WTC11 (cell line): ENCODE data around the gene ITPR2. TPM values are rescaled to one million over a fixed set of nuclear protein-coding genes. Genes with fewer than 3 reads are reported as not detected.

Experiments used
- ATAC-seq: fragments of 200-7000 bp; cut with Tn5 transposase; 2 replicates; pipeline ENCODE4 v1.10.0; 2021; ENCODE audit warnings: mild to moderate bottlenecking, moderate library complexity
- CTCF ChIA-PET: fragments of 300-600 bp; sonication (Branson Sonifier 250); formaldehyde crosslinking; loops from one replicate; lab custom pipeline; 2021; ENCODE audit warnings: antibody characterized with exemption; lab: Charles Lee
- POLR2A ChIA-PET: fragments of 350-600 bp; sonication (Branson Sonifier 250); formaldehyde crosslinking; loops from one replicate; lab custom pipeline; 2021; ENCODE audit warnings: antibody characterized with exemption; lab: Charles Lee
- DNase-seq: peaks from one replicate; pipeline ENCODE4 v3.0.0; 2021; ENCODE audit warnings: low spot score
- H3K27ac Mint-ChIP-seq: 2 replicates; pipeline ENCODE4 v1.8.0; 2021; ENCODE audit warnings: mixed read lengths
- H3K27me3 Mint-ChIP-seq: 2 replicates; pipeline ENCODE4 v1.8.0; 2021; ENCODE audit warnings: low read depth, mild to moderate bottlenecking, moderate library complexity, mixed read lengths
- H3K36me3 Mint-ChIP-seq: 2 replicates; pipeline ENCODE4 v1.8.0; 2021; ENCODE audit warnings: mixed read lengths
- H3K4me1 Mint-ChIP-seq: 2 replicates; pipeline ENCODE4 v1.8.0; 2022; ENCODE audit warnings: mixed read lengths
- H3K4me3 Mint-ChIP-seq: 2 replicates; pipeline ENCODE4 v1.8.0; 2021; ENCODE audit warnings: mild to moderate bottlenecking, moderate library complexity, mixed read lengths
- H3K9me3 Mint-ChIP-seq: 2 replicates; pipeline ENCODE4 v1.8.0; 2021; ENCODE audit warnings: mixed read lengths
- AR ChIP-seq: fragments of 250-450 bp; sonication (Bioruptor Pico); IDR thresholded peaks from 2 replicates; pipeline ENCODE4 v1.9.0; 2021; ENCODE audit warnings: mild to moderate bottlenecking
- ARID4B ChIP-seq: sonication (generic); formaldehyde crosslinking; IDR thresholded peaks from 2 replicates; pipeline ENCODE4 v1.8.0; 2023; ENCODE audit warnings: missing genetic modification reagents, mild to moderate bottlenecking, borderline replicate concordance
- ATF3 ChIP-seq: sonication (generic); formaldehyde crosslinking; conservative IDR thresholded peaks from 2 replicates; pipeline ENCODE4 v1.8.1; 2022; ENCODE audit warnings: mild to moderate bottlenecking, missing genetic modification reagents
- FOXJ3 ChIP-seq: sonication (generic); formaldehyde crosslinking; IDR thresholded peaks from 2 replicates; pipeline ENCODE4 v1.9.0; 2021; ENCODE audit warnings: missing genetic modification reagents, mild to moderate bottlenecking, borderline replicate concordance
- HMGXB4 ChIP-seq: sonication (generic); formaldehyde crosslinking; IDR thresholded peaks from 2 replicates; pipeline ENCODE4 v1.8.1; 2023; ENCODE audit warnings: mild to moderate bottlenecking, moderate library complexity, missing genetic modification reagents
- IRF2 ChIP-seq: sonication (generic); formaldehyde crosslinking; IDR thresholded peaks from 2 replicates; pipeline ENCODE4 v1.8.0; 2022; ENCODE audit warnings: low read depth, missing genetic modification reagents, borderline replicate concordance
- JAZF1 ChIP-seq: fragments of 250-450 bp; sonication (Bioruptor Pico); IDR thresholded peaks from 2 replicates; pipeline ENCODE4 v1.9.0; 2021; ENCODE audit warnings: moderate library complexity, mild to moderate bottlenecking, inconsistent platforms
- NFATC4 ChIP-seq: fragments of 250-450 bp; sonication (Bioruptor Pico); IDR thresholded peaks from 2 replicates; pipeline ENCODE4 v1.9.0; 2021; ENCODE audit warnings: mild to moderate bottlenecking
- PRRX2 ChIP-seq: fragments of 250-450 bp; sonication (Bioruptor Pico); IDR thresholded peaks from 2 replicates; pipeline ENCODE4 v1.8.0; 2021; ENCODE audit warnings: mild to moderate bottlenecking
- RORB ChIP-seq: fragments of 250-450 bp; sonication (Bioruptor Pico); IDR thresholded peaks from 2 replicates; pipeline ENCODE4 v1.9.0; 2021; ENCODE audit warnings: mild to moderate bottlenecking
- TEAD4 ChIP-seq: sonication (generic); formaldehyde crosslinking; IDR thresholded peaks from 2 replicates; pipeline ENCODE4 v1.8.0; 2022; ENCODE audit warnings: mild to moderate bottlenecking, missing genetic modification reagents
- ZNF232 ChIP-seq: sonication (generic); formaldehyde crosslinking; IDR thresholded peaks from 2 replicates; pipeline ENCODE4 v1.8.0; 2022; ENCODE audit warnings: mild to moderate bottlenecking, missing genetic modification reagents
- ZNF281 ChIP-seq: sonication (generic); formaldehyde crosslinking; IDR thresholded peaks from 2 replicates; pipeline ENCODE4 v1.8.0; 2023; ENCODE audit warnings: mild to moderate bottlenecking, missing genetic modification reagents
- ZNF396 ChIP-seq: fragments of 250-450 bp; sonication (Bioruptor Pico); IDR thresholded peaks from 2 replicates; pipeline ENCODE4 v1.8.0; 2021; ENCODE audit warnings: mild to moderate bottlenecking, moderate library complexity, borderline replicate concordance
- ZNF425 ChIP-seq: fragments of 250-450 bp; sonication (Bioruptor Pico); conservative IDR thresholded peaks from 2 replicates; pipeline ENCODE4 v1.9.0; 2021; ENCODE audit warnings: mild to moderate bottlenecking
- total RNA-seq: library from RNA; stranded (reverse); gene quantifications from 3 replicates; pipeline ENCODE4 v1.2.3, GENCODE V29; 2021

Gene ITPR2
- total RNA-seq, 1 experiment from 2014 or later: 50.7 TPM

- CTCF ChIA-PET: no interaction called here
- POLR2A ChIA-PET: no interaction called here
- H3K4me1 Mint-ChIP-seq: no peaks in the 10 kb centered on the region
- DNase-seq: no peak
- H3K27ac Mint-ChIP-seq: no peak overlapping the region
- ATAC-seq: no peak
- no peak for TF ChIP-seq FOXJ3 (CRISPR knock-in tag)
- no peak for TF ChIP-seq NFATC4
- no peak for TF ChIP-seq RORB (CRISPR knock-in tag)
- TF ChIP-seq ZNF425 (CRISPR knock-in tag): no peak
- TF ChIP-seq HMGXB4 (CRISPR knock-in tag): no peak
- no peak for TF ChIP-seq ZNF232 (CRISPR knock-in tag)
- no peak for TF ChIP-seq JAZF1 (CRISPR knock-in tag)
- TF ChIP-seq AR (CRISPR knock-in tag): no peak
- no peak for TF ChIP-seq ZNF396 (CRISPR knock-in tag)
- no peak for TF ChIP-seq IRF2 (CRISPR knock-in tag)
- no peak for TF ChIP-seq ARID4B (CRISPR knock-in tag)
- TF ChIP-seq ATF3 (CRISPR knock-in tag): no peak
- TF ChIP-seq PRRX2 (CRISPR knock-in tag): no peak
- no peak for TF ChIP-seq TEAD4 (CRISPR knock-in tag)
- no peak overlapping the region for H3K4me3 Mint-ChIP-seq
- H3K9me3 Mint-ChIP-seq: no peaks in the 10 kb centered on the region
- H3K36me3 Mint-ChIP-seq: 0 out of 2 replicates have a peak, but pooled peaks cover 2% of the 10 kb centered on the region
- no peaks in the 10 kb centered on the region for H3K27me3 Mint-ChIP-seq
These were observed 433.6 kb downstream of the ITPR2 start for GRCh38 chr12:26399381-26399780.

- ATAC-seq: no peak
- CTCF ChIA-PET: no interaction called here
- no peaks in the 10 kb centered on the region for H3K4me1 Mint-ChIP-seq
These were observed 436.6 kb downstream of the ITPR2 start for GRCh38 chr12:26396402-26396801.

More at GRCh38 chr12:26396402-26396801, 436.6 kb downstream of the ITPR2 start:
- 0 out of 2 replicates have a peak, but pooled peaks cover 2% of the 10 kb centered on the region for H3K36me3 Mint-ChIP-seq
- no peak overlapping the region for H3K4me3 Mint-ChIP-seq
- DNase-seq: no peak
- H3K27ac Mint-ChIP-seq: no peak overlapping the region
- no peaks in the 10 kb centered on the region for H3K27me3 Mint-ChIP-seq
- H3K9me3 Mint-ChIP-seq: no peaks in the 10 kb centered on the region
- TF ChIP-seq ZNF281 (CRISPR knock-in tag): no peak
- POLR2A ChIA-PET: no interaction called here
